GM23248 (cell line): ENCODE measurements around the gene HOXB6. TPM values are rescaled to one million over a fixed set of nuclear protein-coding genes. Genes with fewer than 3 reads are reported as not detected.

Experiments used
- DNase-seq: peaks from one replicate; pipeline ENCODE4 v3.0.0-alpha.2; 2015
- H2AFZ ChIP-seq: fragments of 200-600 bp; sonication (generic); 2 replicates; pipeline ENCODE4 v1.6.1; 2016; ENCODE audit warnings: antibody characterized with exemption
- H3F3A ChIP-seq: fragments of 200-600 bp; sonication (generic); 2 replicates; pipeline ENCODE4 v1.6.1; 2016; ENCODE audit warnings: mild to moderate bottlenecking, antibody characterized with exemption, mixed run types; ENCODE audit not compliant: insufficient read depth
- H3K27ac ChIP-seq: fragments of 200-600 bp; sonication (generic); 2 replicates; pipeline ENCODE4 v1.5.1; 2016; ENCODE audit warnings: mild to moderate bottlenecking
- H3K27me3 ChIP-seq: fragments of 200-600 bp; sonication (generic); replicated peaks from 2 replicates; pipeline ENCODE4 v1.6.1; 2016; ENCODE audit warnings: mild to moderate bottlenecking; ENCODE audit not compliant: insufficient read depth
- H3K36me3 ChIP-seq: fragments of 200-600 bp; sonication (generic); 2 replicates; pipeline ENCODE4 v1.6.1; 2016; ENCODE audit warnings: low read depth, mild to moderate bottlenecking
- H3K4me1 ChIP-seq: fragments of 200-600 bp; sonication (generic); 2 replicates; pipeline ENCODE4 v1.6.1; 2016; ENCODE audit warnings: mild to moderate bottlenecking; ENCODE audit not compliant: insufficient read depth
- H3K4me2 ChIP-seq: fragments of 200-600 bp; sonication (generic); one replicate; pipeline ENCODE4 v1.6.1; 2016; ENCODE audit warnings: mild to moderate bottlenecking; ENCODE audit not compliant: unreplicated experiment
- H3K4me3 ChIP-seq: fragments of 200-600 bp; sonication (generic); 2 replicates; pipeline ENCODE4 v1.5.1; 2016; ENCODE audit warnings: mild to moderate bottlenecking
- H3K79me2 ChIP-seq: fragments of 200-600 bp; sonication (generic); 2 replicates; pipeline ENCODE4 v1.6.1; 2016; ENCODE audit warnings: mild to moderate bottlenecking; ENCODE audit not compliant: insufficient read depth
- H3K9ac ChIP-seq: fragments of 200-600 bp; sonication (generic); 2 replicates; pipeline ENCODE4 v1.6.1; 2016; ENCODE audit warnings: mild to moderate bottlenecking
- H3K9me2 ChIP-seq: fragments of 200-600 bp; sonication (generic); 2 replicates; pipeline ENCODE4 v1.6.1; 2016; ENCODE audit warnings: mixed run types, mild to moderate bottlenecking, moderate library complexity; ENCODE audit not compliant: insufficient read depth
- H3K9me3 ChIP-seq: fragments of 200-600 bp; sonication (generic); one replicate; pipeline ENCODE4 v1.6.1; 2017; ENCODE audit warnings: low read depth
- H4K20me1 ChIP-seq: fragments of 200-600 bp; sonication (generic); 2 replicates; pipeline ENCODE4 v1.6.0; 2016; ENCODE audit not compliant: insufficient read depth
- EZH2 ChIP-seq: fragments of 200-600 bp; sonication (generic); IDR thresholded peaks from 2 replicates; pipeline ENCODE4 v1.6.1; 2018; ENCODE audit warnings: antibody characterized with exemption, mild to moderate bottlenecking; ENCODE audit not compliant: insufficient read depth, poor library complexity, severe bottlenecking
- EZH2phosphoT487 ChIP-seq: fragments of 200-600 bp; sonication (generic); IDR thresholded peaks from 2 replicates; pipeline ENCODE4 v1.6.1; 2018; ENCODE audit warnings: antibody characterized with exemption, moderate library complexity, mild to moderate bottlenecking, low read depth; ENCODE audit not compliant: insufficient read depth
- WGBS, 2 experiments: methylation state at CpG; one replicate each; pipeline ENCODE4 v1.1.6; 2015 to 2017; ENCODE audit warnings: low lambda C conversion rate in 2 of 2, low coverage in 1 of 2; ENCODE audit errors: missing lambda C conversion rate in 2 of 2; 5-methylcytosine and 5-hydroxymethylcytosine counted together
- in situ Hi-C: fragments of 300-500 bp; cut with MboI; formaldehyde crosslinking; loops from 2 replicates; pipeline ENCODE4 v1.15.0; 2020
- polyA plus RNA-seq: library from polyadenylated mRNA; unstranded; fragments of >200 nt; fragmentation: Nextera tagmentation; extraction: Ambion mirVana; gene quantifications from 2 replicates; pipeline ENCODE4 v1.2.1, GENCODE V29; 2016
- total RNA-seq: library from RNA; depleted of rRNA; stranded (reverse); fragments of >200 nt; shearing (Covaris generic); gene quantifications from 2 replicates; pipeline ENCODE4 v1.2.3, GENCODE V29; 2014

Gene HOXB6
- total and polyA plus RNA-seq, 2 experiments from 2014 or later = 6.2 to 7.5 TPM

GRCh38 chr17:48566717-48567116 is 38.1 kb downstream of the HOXB6 start:
- Histone ChIP-seq H3K27me3 (no peaks in the 10 kb centered on the region), H4K20me1 (no peaks in the 10 kb centered on the region), H2AFZ (no peak overlapping the region), H3K27ac (no peak overlapping the region), H3K9me2 (no peaks in the 10 kb centered on the region), H3F3A (no peaks in the 10 kb centered on the region), H3K9ac (no peak overlapping the region), H3K9me3 (no peaks in the 10 kb centered on the region), H3K36me3 (no peaks in the 10 kb centered on the region), H3K4me2 (no peak overlapping the region), H3K4me1 (peaks cover 18% of the 10 kb centered on the region), H3K4me3 (no peak overlapping the region), H3K79me2 (peaks cover 87% of the 10 kb centered on the region)
- in situ Hi-C loops = no loop called here
- no peak for TF ChIP-seq EZH2
- no peak for TF ChIP-seq EZH2phosphoT487
- DNase-seq = no peak
- 46 to 50% methylated on average over 2 of the region's 2 CpGs for WGBS, 2 experiments

GRCh38 chr17:48565925-48566710 is 38.7 kb downstream of the HOXB6 start:
- peaks cover 12% of the 10 kb centered on the region for H3K4me1 ChIP-seq
- no peak for DNase-seq
- peaks cover 89% of the 10 kb centered on the region for H3K79me2 ChIP-seq
- no peak overlapping the region for H2AFZ ChIP-seq
- in situ Hi-C loops = no loop called here
- no peaks in the 10 kb centered on the region for H3K9me2 ChIP-seq
- no peaks in the 10 kb centered on the region for H4K20me1 ChIP-seq
- H3K9ac ChIP-seq = no peak overlapping the region
- no peaks in the 10 kb centered on the region for H3K27me3 ChIP-seq
- no peak overlapping the region for H3K4me3 ChIP-seq
- H3K4me2 ChIP-seq = no peak overlapping the region
- no peaks in the 10 kb centered on the region for H3K9me3 ChIP-seq
- H3F3A ChIP-seq = no peaks in the 10 kb centered on the region
- H3K36me3 ChIP-seq = no peaks in the 10 kb centered on the region
- WGBS, 2 experiments = 96 to 100% methylated on average over 2 to 4 of the region's 4 CpGs
- no peak overlapping the region for H3K27ac ChIP-seq
- no peak for TF ChIP-seq EZH2phosphoT487
- no peak for TF ChIP-seq EZH2

DNA sequence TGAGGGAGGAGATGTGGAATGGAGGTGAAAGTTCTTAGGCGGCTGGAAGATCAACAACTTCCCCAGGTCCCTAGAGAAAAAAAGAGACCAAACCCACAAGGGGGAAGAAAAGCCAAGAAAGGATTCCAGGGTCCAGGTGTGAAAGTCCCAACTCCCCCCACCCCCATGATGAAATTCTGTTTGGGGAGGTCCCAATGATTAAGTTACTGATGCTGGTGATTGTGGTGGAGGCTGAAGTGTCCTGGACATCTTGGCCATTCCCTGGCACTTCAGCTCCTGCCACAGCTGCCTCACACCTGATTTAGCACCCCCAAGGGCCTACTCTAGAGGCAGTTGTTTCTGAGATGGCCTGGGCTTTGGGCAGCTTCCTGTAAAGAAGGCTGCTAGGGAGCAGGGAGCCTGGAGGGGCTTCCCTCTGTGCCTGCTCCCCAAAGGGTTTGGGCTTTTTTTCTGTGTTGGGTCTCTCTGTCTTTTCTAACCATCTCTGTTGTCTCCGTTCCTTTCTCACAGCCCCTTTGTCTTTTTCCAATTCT is 39.7 kb downstream of the HOXB6 start:
- WGBS, 2 experiments = 91 to 92% methylated on average over 2 of the region's 2 CpGs
- H3K9ac ChIP-seq = peak overlapping the region; percentile 82
- H2AFZ ChIP-seq = peak overlapping the region; percentile 92; the same call in 1 of the 2 replicates
- no peak for DNase-seq
- TF ChIP-seq EZH2 (no peak), EZH2phosphoT487 (no peak)
- in situ Hi-C loops = no loop called here
- no peaks in the 10 kb centered on the region for H3K9me2 ChIP-seq
- no peaks in the 10 kb centered on the region for H3K27me3 ChIP-seq
- H3K4me2 ChIP-seq = peak overlapping the region; percentile 99
- H3K4me3 ChIP-seq = peak overlapping the region; percentile 82
- peaks cover 86% of the 10 kb centered on the region for H3K79me2 ChIP-seq
- H3K27ac ChIP-seq = no peak overlapping the region
- H3K9me3 ChIP-seq = no peaks in the 10 kb centered on the region
- H4K20me1 ChIP-seq = no peaks in the 10 kb centered on the region
- no peaks in the 10 kb centered on the region for H3F3A ChIP-seq
- H3K36me3 ChIP-seq = no peaks in the 10 kb centered on the region
- peaks cover 4% of the 10 kb centered on the region; the same call in 1 of the 2 replicates for H3K4me1 ChIP-seq

- peaks cover 86% of the 10 kb centered on the region for H3K79me2 ChIP-seq
- TF ChIP-seq EZH2 (no peak), EZH2phosphoT487 (no peak)
- peak overlapping the region; percentile 82 for H3K9ac ChIP-seq
- H3K4me2 ChIP-seq = peak overlapping the region; percentile 99
- no peaks in the 10 kb centered on the region for H3K9me2 ChIP-seq
- H3K27ac ChIP-seq = no peak overlapping the region
- no peaks in the 10 kb centered on the region for H3K27me3 ChIP-seq
- peak; percentile 73 for DNase-seq
- no peaks in the 10 kb centered on the region for H3F3A ChIP-seq
- H3K36me3 ChIP-seq = no peaks in the 10 kb centered on the region
- no peaks in the 10 kb centered on the region for H4K20me1 ChIP-seq
- H3K4me1 ChIP-seq = no peaks in the 10 kb centered on the region
- H3K4me3 ChIP-seq = peak overlapping the region; percentile 82
- no peaks in the 10 kb centered on the region for H3K9me3 ChIP-seq
- in situ Hi-C loops = no loop called here
- H2AFZ ChIP-seq = peak overlapping the region; percentile 92
- 4 to 5% methylated on average over 27 to 48 of the region's 73 CpGs for WGBS, 2 experiments
Observed at GRCh38 chr17:48564188-48565021, 40.4 kb downstream of the HOXB6 start.
